Neural cell (in vitro differentiated cells): ENCODE results near the gene TMEM164.

Source experiments
- EP300 ChIP-seq: fragments of 450-650 bp; conservative IDR thresholded peaks from 2 replicates; pipeline ENCODE4 v1.6.1; 2014; ENCODE audit warnings: antibody characterized with exemption, mild to moderate bottlenecking, moderate library complexity; ENCODE audit not compliant: poor library complexity, severe bottlenecking
- EZH2 ChIP-seq: fragments of 200-600, 300-800 bp; shearing (Covaris generic), sonication (generic); IDR thresholded peaks from 2 replicates; pipeline ENCODE4 v1.6.1; 2014; ENCODE audit warnings: antibody characterized with exemption, low read length, borderline replicate concordance, mild to moderate bottlenecking; ENCODE audit not compliant: insufficient read depth, poor library complexity, severe bottlenecking
- MXI1 ChIP-seq: fragments of 450-650 bp; conservative IDR thresholded peaks from 2 replicates; pipeline ENCODE4 v1.6.1; 2014; ENCODE audit warnings: antibody characterized with exemption, mild to moderate bottlenecking; ENCODE audit not compliant: poor library complexity, severe bottlenecking
- POLR2AphosphoS5 ChIP-seq: IDR thresholded peaks from 2 replicates; pipeline ENCODE4 v1.6.1; 2012
- RAD21 ChIP-seq: fragments of 450-650 bp; conservative IDR thresholded peaks from 2 replicates; pipeline ENCODE4 v1.6.1; 2014; ENCODE audit warnings: antibody characterized with exemption, mild to moderate bottlenecking, moderate library complexity
- TAF1 ChIP-seq: IDR thresholded peaks from 2 replicates; pipeline ENCODE4 v1.6.1; 2012; ENCODE audit warnings: low read depth
- TF ChIP-seq, protein P1 (sequence below): fragments of 450-650 bp; IDR thresholded peaks from 2 replicates; pipeline ENCODE4 v1.5.1; 2014; ENCODE audit warnings: antibody characterized with exemption, mild to moderate bottlenecking, moderate library complexity; ENCODE audit not compliant: poor library complexity, severe bottlenecking
- TF ChIP-seq, protein P2 (sequence below): IDR thresholded peaks from 2 replicates; pipeline ENCODE4 v1.6.1; 2012; ENCODE audit warnings: borderline replicate concordance

- TF ChIP-seq, protein P1, sequence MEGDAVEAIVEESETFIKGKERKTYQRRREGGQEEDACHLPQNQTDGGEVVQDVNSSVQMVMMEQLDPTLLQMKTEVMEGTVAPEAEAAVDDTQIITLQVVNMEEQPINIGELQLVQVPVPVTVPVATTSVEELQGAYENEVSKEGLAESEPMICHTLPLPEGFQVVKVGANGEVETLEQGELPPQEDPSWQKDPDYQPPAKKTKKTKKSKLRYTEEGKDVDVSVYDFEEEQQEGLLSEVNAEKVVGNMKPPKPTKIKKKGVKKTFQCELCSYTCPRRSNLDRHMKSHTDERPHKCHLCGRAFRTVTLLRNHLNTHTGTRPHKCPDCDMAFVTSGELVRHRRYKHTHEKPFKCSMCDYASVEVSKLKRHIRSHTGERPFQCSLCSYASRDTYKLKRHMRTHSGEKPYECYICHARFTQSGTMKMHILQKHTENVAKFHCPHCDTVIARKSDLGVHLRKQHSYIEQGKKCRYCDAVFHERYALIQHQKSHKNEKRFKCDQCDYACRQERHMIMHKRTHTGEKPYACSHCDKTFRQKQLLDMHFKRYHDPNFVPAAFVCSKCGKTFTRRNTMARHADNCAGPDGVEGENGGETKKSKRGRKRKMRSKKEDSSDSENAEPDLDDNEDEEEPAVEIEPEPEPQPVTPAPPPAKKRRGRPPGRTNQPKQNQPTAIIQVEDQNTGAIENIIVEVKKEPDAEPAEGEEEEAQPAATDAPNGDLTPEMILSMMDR = no peak
- TF ChIP-seq POLR2AphosphoS5 = no peak
- TF ChIP-seq EZH2 = no peak
- TF ChIP-seq MXI1 = no peak
- no peak for TF ChIP-seq EP300
- TF ChIP-seq, protein P2, sequence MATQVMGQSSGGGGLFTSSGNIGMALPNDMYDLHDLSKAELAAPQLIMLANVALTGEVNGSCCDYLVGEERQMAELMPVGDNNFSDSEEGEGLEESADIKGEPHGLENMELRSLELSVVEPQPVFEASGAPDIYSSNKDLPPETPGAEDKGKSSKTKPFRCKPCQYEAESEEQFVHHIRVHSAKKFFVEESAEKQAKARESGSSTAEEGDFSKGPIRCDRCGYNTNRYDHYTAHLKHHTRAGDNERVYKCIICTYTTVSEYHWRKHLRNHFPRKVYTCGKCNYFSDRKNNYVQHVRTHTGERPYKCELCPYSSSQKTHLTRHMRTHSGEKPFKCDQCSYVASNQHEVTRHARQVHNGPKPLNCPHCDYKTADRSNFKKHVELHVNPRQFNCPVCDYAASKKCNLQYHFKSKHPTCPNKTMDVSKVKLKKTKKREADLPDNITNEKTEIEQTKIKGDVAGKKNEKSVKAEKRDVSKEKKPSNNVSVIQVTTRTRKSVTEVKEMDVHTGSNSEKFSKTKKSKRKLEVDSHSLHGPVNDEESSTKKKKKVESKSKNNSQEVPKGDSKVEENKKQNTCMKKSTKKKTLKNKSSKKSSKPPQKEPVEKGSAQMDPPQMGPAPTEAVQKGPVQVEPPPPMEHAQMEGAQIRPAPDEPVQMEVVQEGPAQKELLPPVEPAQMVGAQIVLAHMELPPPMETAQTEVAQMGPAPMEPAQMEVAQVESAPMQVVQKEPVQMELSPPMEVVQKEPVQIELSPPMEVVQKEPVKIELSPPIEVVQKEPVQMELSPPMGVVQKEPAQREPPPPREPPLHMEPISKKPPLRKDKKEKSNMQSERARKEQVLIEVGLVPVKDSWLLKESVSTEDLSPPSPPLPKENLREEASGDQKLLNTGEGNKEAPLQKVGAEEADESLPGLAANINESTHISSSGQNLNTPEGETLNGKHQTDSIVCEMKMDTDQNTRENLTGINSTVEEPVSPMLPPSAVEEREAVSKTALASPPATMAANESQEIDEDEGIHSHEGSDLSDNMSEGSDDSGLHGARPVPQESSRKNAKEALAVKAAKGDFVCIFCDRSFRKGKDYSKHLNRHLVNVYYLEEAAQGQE = no peak
- no peak for TF ChIP-seq RAD21
- no peak for TF ChIP-seq TAF1
These were observed 167.1 kb downstream of the TMEM164 start for GRCh38 chrX:110170029-110170428.
